ENCODE measurements around the gene PPP6R3. TPM values are rescaled to one million over a fixed set of nuclear protein-coding genes. Genes with fewer than 3 reads are reported as not detected.

PPP6R3 gene
- total RNA-seq, 1 experiment from 2014 or later: 140 TPM

Small RNA genes within 50 kb of the gene (small RNA-seq; reads per million reads assigned to genes)
- gene NDUFA3P2: 0.12 reads per million

Other genes starting within 250 kb of the PPP6R3 start
- gene KMT5B, start 247.5 kb upstream of the PPP6R3 start, total RNA-seq (2014; rRNA removed; shearing (Covaris generic); ENCODE audit: low replicate concordance): 20.9 and 21.2 TPM in 2 replicates
- 25.4 and 37.4 TPM in 2 replicates for gene C11orf24, start 188.8 kb upstream of the PPP6R3 start, total RNA-seq (2014; rRNA removed; shearing (Covaris generic); ENCODE audit: low replicate concordance)
- 0.04 and 0.07 TPM in 2 replicates for gene LRP5, start 148.2 kb upstream of the PPP6R3 start, total RNA-seq (2014; rRNA removed; shearing (Covaris generic); ENCODE audit: low replicate concordance)
- gene GAL, start 223.8 kb downstream of the PPP6R3 start, total RNA-seq (2014; rRNA removed; shearing (Covaris generic); ENCODE audit: low replicate concordance): not detected in 2 replicates